HCT116 (cell line): ENCODE data around the gene NME2. TPM values are rescaled to one million over a fixed set of nuclear protein-coding genes. Genes with fewer than 3 reads are reported as not detected.
"Not testable (repeated sequence)": the region's sequence is repeated elsewhere in the genome, so short reads cannot be mapped to it uniquely, and the experiment has no call there.

Experiments
- ATAC-seq: fragments of 200-7000 bp; cut with Tn5 transposase; 2 replicates; pipeline ENCODE4 v1.9.1; 2020; ENCODE audit warnings: mild to moderate bottlenecking, moderate library complexity
- BruUV-seq: library from RNA; stranded (reverse); fragments of 400-500 nt; replicated peaks from 2 replicates; lab custom pipeline; 2021; lab: Mats Ljungman, UMichigan
- CTCF ChIA-PET: fragments of 300-600 bp; sonication (Branson Sonifier 250); formaldehyde crosslinking; loops from one replicate; lab custom pipeline; 2021; ENCODE audit warnings: antibody characterized with exemption; lab: Charles Lee
- POLR2A ChIA-PET: fragments of 300-600, 350-600 bp; sonication (Branson Sonifier 250); formaldehyde crosslinking; loops from one replicate; lab custom pipeline; 2021; ENCODE audit warnings: antibody characterized with exemption; lab: Charles Lee
- RAD21 ChIA-PET, 2 experiments: fragments of 300-600 bp; sonication (Branson Sonifier 250); formaldehyde crosslinking; loops; one replicate each; lab custom pipeline; 2023; ENCODE audit warnings: low total read pairs in 2 of 2; ENCODE audit not compliant: uncharacterized antibody in 2 of 2, unreplicated experiment in 2 of 2, low non-redundant PET in 1 of 2; lab: Charles Lee
- DNase-seq: peaks from one replicate; pipeline ENCODE4 v3.0.0-alpha.2; 2010; ENCODE audit warnings: low read depth, low spot score
- H2AFZ ChIP-seq: fragments of 200-600 bp; shearing (Covaris generic), sonication (generic); 2 replicates; pipeline ENCODE4 v1.6.1; 2017; ENCODE audit warnings: low read depth, mixed run types, mixed read lengths, antibody characterized with exemption, low read length; ENCODE audit not compliant: poor library complexity, severe bottlenecking
- H3K27ac ChIP-seq: 2 replicates; pipeline ENCODE4 v1.5.1; 2012; ENCODE audit warnings: low read depth, low read length
- H3K27me3 ChIP-seq: fragments of 200-600 bp; sonication (generic); 2 replicates; pipeline ENCODE4 v1.6.1; 2016; ENCODE audit warnings: mixed run types, low read length, mixed read lengths; ENCODE audit not compliant: insufficient read depth
- H3K36me3 ChIP-seq, 2 experiments: fragments of 200-500 bp in 1 of 2; fragments of 200-600 bp in 1 of 2; sonication (Bioruptor generic) in 1 of 2; sonication (generic) in 1 of 2; 2 replicates each; pipeline versions ENCODE4 v1.5.1 to v1.6.1; 2014 to 2016; ENCODE audit warnings: low read length in 2 of 2, inconsistent platforms in 1 of 2, mixed read lengths in 1 of 2, mixed run types in 1 of 2; ENCODE audit not compliant: insufficient read depth in 2 of 2, control insufficient read depth in 1 of 2
- H3K4me1 ChIP-seq, 2 experiments: fragments of 200-600 bp in 1 of 2; sonication (generic) in 1 of 2; 2 replicates each; pipeline versions ENCODE4 v1.5.1 to v1.6.1; 2012 to 2017; ENCODE audit warnings: low read length in 2 of 2, inconsistent platforms in 1 of 2, mild to moderate bottlenecking in 1 of 2, mixed read lengths in 1 of 2, mixed run types in 1 of 2, moderate library complexity in 1 of 2; ENCODE audit not compliant: insufficient read depth in 2 of 2, control insufficient read depth in 1 of 2
- H3K4me2 ChIP-seq: fragments of 200-600 bp; sonication (generic); 2 replicates; pipeline ENCODE4 v1.6.1; 2017; ENCODE audit warnings: mixed run types, low read length, mixed read lengths
- H3K4me3 ChIP-seq, 2 experiments: fragments of 200-600 bp in 1 of 2; sonication (generic) in 1 of 2; replicated peaks in 1 of 2; 2 replicates each; pipeline ENCODE4 v1.5.1; 2011 to 2016; ENCODE audit warnings: low read length in 2 of 2, control low read depth in 1 of 2, low read depth in 1 of 2, mild to moderate bottlenecking in 1 of 2, mixed read lengths in 1 of 2, mixed run types in 1 of 2
- H3K79me2 ChIP-seq: fragments of 200-600 bp; sonication (generic); 2 replicates; pipeline ENCODE4 v1.6.1; 2017; ENCODE audit warnings: mild to moderate bottlenecking, mixed run types, low read length, moderate library complexity, mixed read lengths; ENCODE audit not compliant: insufficient read depth
- H3K9ac ChIP-seq: fragments of 200-600 bp; sonication (generic); 2 replicates; pipeline ENCODE4 v1.6.1; 2016; ENCODE audit warnings: low read length, mixed read lengths
- H3K9me2 ChIP-seq: fragments of 200-600 bp; sonication (generic), shearing (Covaris generic); 2 replicates; pipeline ENCODE4 v1.6.1; 2017; ENCODE audit warnings: mixed run types, mild to moderate bottlenecking, moderate library complexity; ENCODE audit not compliant: insufficient read depth
- H3K9me3 ChIP-seq, 2 experiments: fragments of 200-500 bp in 1 of 2; fragments of 200-600 bp in 1 of 2; sonication (Bioruptor generic) in 1 of 2; sonication (generic) in 1 of 2; 2 replicates each; pipeline ENCODE4 v1.6.1; 2014 to 2017; ENCODE audit warnings: low read length in 2 of 2, mixed read lengths in 2 of 2, inconsistent platforms in 1 of 2, low read depth in 1 of 2, mild to moderate bottlenecking in 1 of 2, mixed run types in 1 of 2, moderate library complexity in 1 of 2; ENCODE audit not compliant: control insufficient read depth in 1 of 2, insufficient read depth in 1 of 2
- H4K20me1 ChIP-seq: fragments of 200-600 bp; sonication (generic), shearing (Covaris generic); 2 replicates; pipeline ENCODE4 v1.6.1; 2017; ENCODE audit warnings: mixed run types, mild to moderate bottlenecking, moderate library complexity; ENCODE audit not compliant: insufficient read depth
- CEBPB ChIP-seq: IDR thresholded peaks from 2 replicates; pipeline ENCODE4 v1.6.1; 2012; ENCODE audit warnings: low read depth
- EGR1 ChIP-seq: IDR thresholded peaks from 2 replicates; pipeline ENCODE4 v1.6.1; 2012; ENCODE audit warnings: low read depth
- JUND ChIP-seq: IDR thresholded peaks from 2 replicates; pipeline ENCODE4 v1.6.1; 2012
- POLR2A ChIP-seq: IDR thresholded peaks from 2 replicates; pipeline ENCODE4 v1.7.0; 2011; ENCODE audit warnings: borderline replicate concordance; ENCODE audit not compliant: insufficient read depth, insufficient read length; ENCODE audit errors: extremely low read depth
- YY1 ChIP-seq: IDR thresholded peaks from 2 replicates; pipeline ENCODE4 v1.6.1; 2011; ENCODE audit warnings: low read length, low read depth, moderate library complexity, mild to moderate bottlenecking; ENCODE audit not compliant: insufficient replicate concordance; ENCODE audit errors: extremely low read depth
- ZBTB33 ChIP-seq: IDR thresholded peaks from 2 replicates; pipeline ENCODE4 v1.6.1; 2011; ENCODE audit warnings: mild to moderate bottlenecking, low read length, moderate library complexity; ENCODE audit not compliant: insufficient replicate concordance; ENCODE audit errors: extremely low read depth
- intact Hi-C: fragments of 100-400 bp; cut with micrococcal nuclease; formaldehyde crosslinking; loops from 2 replicates; pipeline ENCODE4 v1.10.0; 2022
- total RNA-seq: library from RNA; stranded (reverse); gene quantifications from one replicate; pipeline ENCODE4 v1.2.1, GENCODE V29; 2021; ENCODE audit not compliant: unreplicated experiment

Gene NME2
- total RNA-seq, 1 experiment from 2014 or later: 1,287 TPM

- TF ChIP-seq ZBTB33 (peak; percentile 72), EGR1 (peak; percentile 100), JUND (peak; percentile 96), YY1 (no peak), POLR2A (peak; percentile 79), CEBPB (peak; percentile 0; the same call in 1 of the 2 replicates)
Measured at GRCh38 chr17:51121620-51122472, 44.4 kb upstream of the NME2 start (continued).

- Histone ChIP-seq H3K4me1 (peaks cover 42 to 61% of the 10 kb centered on the region in 2 experiments), H2AFZ (peak overlapping the region; percentile 5), H3K27ac (peak overlapping the region; percentile 87)
- H3K9me2 ChIP-seq, H3K36me3 ChIP-seq, DNase-seq, intact Hi-C loops, H3K27me3 ChIP-seq, H3K9me3 ChIP-seq: not testable (repeated sequence)
- ChIA-PET POLR2A (interaction anchor here (0.7 to 3.5 kb wide), 7 partner anchors 11 to 256 kb away, joined by 3 to 24 read pairs (median 5); partner anchors contain the start of genes NME1, NME2 and TOB1), RAD21 (interaction anchor here in 1 of 2 experiments (0.6 to 0.7 kb wide), 2 partner anchors 25 to 761 kb away, joined by 3 to 6 read pairs; no protein-coding TSS in a partner anchor)
- TF ChIP-seq JUND: peak; percentile 56; the same call in 1 of the 2 replicates
- TF ChIP-seq, all 23 proteins: peak for 1; not testable (repeated sequence) for 22
- not testable (repeated sequence) for BruUV-seq, ATAC-seq
- peaks cover 29% of the 10 kb centered on the region for H3K79me2 ChIP-seq
- peak overlapping the region; percentile 51 to 65 for H3K4me3 ChIP-seq
- CTCF ChIA-PET: interaction anchor here (4.6 kb wide), 1 partner anchor 30 kb away, joined by 43 read pairs; the partner anchor contains the start of gene NME1
- H3K9ac ChIP-seq: peak overlapping the region; percentile 81
- peaks cover 17% of the 10 kb centered on the region; the same call in 1 of the 2 replicates for H4K20me1 ChIP-seq
- H3K4me2 ChIP-seq: peak overlapping the region; percentile 89
Measured at GRCh38 chr17:51122473-51123115, 43.6 kb upstream of the NME2 start.
